ENCODE data around the gene IPO7.
"Not testable (repeated sequence)": the region's sequence is repeated elsewhere in the genome, so short reads cannot be mapped to it uniquely, and the experiment has no call there.

Gene IPO7

GRCh38 chr11:9399466-9399865 lies 15.0 kb downstream of the IPO7 start:
- no peak for DNase-seq

- not testable (repeated sequence) for DNase-seq
Observed at GRCh38 chr11:9401884-9402283, 17.4 kb downstream of the IPO7 start.

GRCh38 chr11:9428706-9429105 lies 44.3 kb downstream of the IPO7 start:
- DNase-seq, result no peak

- DNase-seq, result no peak
Observed at GRCh38 chr11:9438611-9439010, 54.2 kb downstream of the IPO7 start.

- DNase-seq, result no peak
Observed at GRCh38 chr11:9446230-9446629, 61.8 kb downstream of the IPO7 start.

GRCh38 chr11:9448576-9449352 lies 64.3 kb downstream of the IPO7 start:
- no peak for DNase-seq

- not testable (repeated sequence) for DNase-seq
Observed at GRCh38 chr11:9452023-9452422, 67.6 kb downstream of the IPO7 start.

GRCh38 chr11:9455722-9456121 lies 71.3 kb downstream of the IPO7 start:
- DNase-seq, result no peak

GRCh38 chr11:9459667-9460321 lies 75.3 kb downstream of the IPO7 start:
- no peak for DNase-seq

GRCh38 chr11:9460322-9461062 lies 76.0 kb downstream of the IPO7 start, which contains the start of gene ZNF143:
ZNF143 (plus strand) TSS chr11:9461012; CDS start chr11:9471309, 10,297 bp downstream.
- DNase-seq, result peak; percentile 83

GRCh38 chr11:9461063-9461759 lies 76.8 kb downstream of the IPO7 start:
- peak; percentile 31 for DNase-seq

GRCh38 chr11:9461760-9462134 lies 77.3 kb downstream of the IPO7 start:
- DNase-seq, result no peak

GRCh38 chr11:9462172-9462799 lies 77.8 kb downstream of the IPO7 start:
- DNase-seq, result no peak

GRCh38 chr11:9462806-9463537 lies 78.5 kb downstream of the IPO7 start:
- DNase-seq, result no peak

- DNase-seq, result no peak
Observed at GRCh38 chr11:9470765-9471164, 86.3 kb downstream of the IPO7 start.

- DNase-seq, result no peak
Observed at GRCh38 chr11:9473408-9473807, 89.0 kb downstream of the IPO7 start.

- DNase-seq, result no peak
Observed at GRCh38 chr11:9479899-9480298, 95.4 kb downstream of the IPO7 start.

- DNase-seq, result no peak
Observed at GRCh38 chr11:9489080-9489765, 104.8 kb downstream of the IPO7 start.

GRCh38 chr11:9490376-9490775 lies 105.9 kb downstream of the IPO7 start:
- DNase-seq, result no peak

GRCh38 chr11:9493492-9493891 lies 109.0 kb downstream of the IPO7 start:
- no peak for DNase-seq

- no peak for DNase-seq
Observed at GRCh38 chr11:9494316-9494715, 109.9 kb downstream of the IPO7 start.

Measured in cortex of kidney (tissue), 1 donor.